ENCODE data around the gene THADA.
A peak's percentile ranks its signal among the peaks of the same experiment; 100 is the strongest.
"Not testable (repeated sequence)": the region's sequence is repeated elsewhere in the genome, so short reads cannot be mapped to it uniquely, and the experiment has no call there.

Gene THADA

GRCh38 chr2:43616967-43617680 is 21.3 kb upstream of the THADA start:
- no peak overlapping the region for H3K9ac ChIP-seq (ENCODE audit: low read length in 2 of 2)
- no peaks in the 10 kb centered on the region for H3K4me1 ChIP-seq (ENCODE audit: control insufficient read depth, insufficient read depth, low read length)
- no peaks in the 10 kb centered on the region for H3K9me3 ChIP-seq (ENCODE audit: control insufficient read depth in 2 of 2, low read length in 2 of 2)
- H3K4me3 ChIP-seq (ENCODE audit: low read length in 2 of 2), result no peak overlapping the region
- H3K27ac ChIP-seq (ENCODE audit: low read length), result no peak overlapping the region
- H3K27me3 ChIP-seq (ENCODE audit: control insufficient read depth in 1 of 2, insufficient read depth in 2 of 2, low read length in 2 of 2), result no peaks in the 10 kb centered on the region
- no peaks in the 10 kb centered on the region for H3K36me3 ChIP-seq (ENCODE audit: control insufficient read depth in 2 of 2, insufficient read depth in 2 of 2, low read length in 2 of 2)

GRCh38 chr2:43612944-43613343 is 17.1 kb upstream of the THADA start:
- Histone ChIP-seq H3K9me3 (ENCODE audit: control insufficient read depth in 2 of 2, low read length in 2 of 2) (no peaks in the 10 kb centered on the region), H3K4me3 (ENCODE audit: low read length in 2 of 2) (peak overlapping the region; percentile 14 to 29), H3K27ac (ENCODE audit: low read length) (no peak overlapping the region)

GRCh38 chr2:43611987-43612894 is 16.4 kb upstream of the THADA start:
- Histone ChIP-seq H3K4me1 (ENCODE audit: control insufficient read depth, insufficient read depth, low read length) (no peaks in the 10 kb centered on the region), H3K27ac (ENCODE audit: low read length) (no peak overlapping the region), H3K36me3 (ENCODE audit: control insufficient read depth in 2 of 2, insufficient read depth in 2 of 2, low read length in 2 of 2) (no peaks in the 10 kb centered on the region), H3K27me3 (ENCODE audit: control insufficient read depth in 1 of 2, insufficient read depth in 2 of 2, low read length in 2 of 2) (no peaks in the 10 kb centered on the region), H3K9me3 (ENCODE audit: control insufficient read depth in 2 of 2, low read length in 2 of 2) (no peaks in the 10 kb centered on the region), H3K4me3 (ENCODE audit: low read length in 2 of 2) (peak overlapping the region; percentile 14 to 29), H3K9ac (ENCODE audit: low read length in 2 of 2) (peak overlapping the region in 1 of 2 donors; percentile 21)

More at GRCh38 chr2:43612944-43613343, 17.1 kb upstream of the THADA start:
- Histone ChIP-seq H3K4me1 (ENCODE audit: control insufficient read depth, insufficient read depth, low read length) (no peaks in the 10 kb centered on the region), H3K27me3 (ENCODE audit: control insufficient read depth in 1 of 2, insufficient read depth in 2 of 2, low read length in 2 of 2) (no peaks in the 10 kb centered on the region), H3K9ac (ENCODE audit: low read length in 2 of 2) (peak overlapping the region in 1 of 2 donors; percentile 21), H3K36me3 (ENCODE audit: control insufficient read depth in 2 of 2, insufficient read depth in 2 of 2, low read length in 2 of 2) (no peaks in the 10 kb centered on the region)

GRCh38 chr2:43610361-43610760 is 14.5 kb upstream of the THADA start:
- no peaks in the 10 kb centered on the region for H3K4me1 ChIP-seq (ENCODE audit: control insufficient read depth, insufficient read depth, low read length)
- H3K27me3 ChIP-seq (ENCODE audit: control insufficient read depth in 1 of 2, insufficient read depth in 2 of 2, low read length in 2 of 2), result no peaks in the 10 kb centered on the region
- no peak overlapping the region for H3K27ac ChIP-seq (ENCODE audit: low read length)
- H3K4me3 ChIP-seq (ENCODE audit: low read length in 2 of 2), result no peak overlapping the region
- H3K9me3 ChIP-seq (ENCODE audit: control insufficient read depth in 2 of 2, low read length in 2 of 2), result no peaks in the 10 kb centered on the region
- H3K36me3 ChIP-seq (ENCODE audit: control insufficient read depth in 2 of 2, insufficient read depth in 2 of 2, low read length in 2 of 2), result no peaks in the 10 kb centered on the region
- H3K9ac ChIP-seq (ENCODE audit: low read length in 2 of 2), result no peak overlapping the region

GRCh38 chr2:43609290-43609918 is 13.6 kb upstream of the THADA start:
- Histone ChIP-seq H3K27me3 (ENCODE audit: control insufficient read depth in 1 of 2, insufficient read depth in 2 of 2, low read length in 2 of 2) (no peaks in the 10 kb centered on the region), H3K9ac (ENCODE audit: low read length in 2 of 2) (no peak overlapping the region), H3K9me3 (ENCODE audit: control insufficient read depth in 2 of 2, low read length in 2 of 2) (no peaks in the 10 kb centered on the region), H3K4me3 (ENCODE audit: low read length in 2 of 2) (no peak overlapping the region), H3K4me1 (ENCODE audit: control insufficient read depth, insufficient read depth, low read length) (no peaks in the 10 kb centered on the region), H3K27ac (ENCODE audit: low read length) (no peak overlapping the region), H3K36me3 (ENCODE audit: control insufficient read depth in 2 of 2, insufficient read depth in 2 of 2, low read length in 2 of 2) (no peaks in the 10 kb centered on the region)

GRCh38 chr2:43605851-43606250 is 10.0 kb upstream of the THADA start:
- Histone ChIP-seq H3K36me3 (ENCODE audit: control insufficient read depth in 2 of 2, insufficient read depth in 2 of 2, low read length in 2 of 2) (no peaks in the 10 kb centered on the region), H3K27ac (ENCODE audit: low read length) (no peak overlapping the region), H3K9me3 (ENCODE audit: control insufficient read depth in 2 of 2, low read length in 2 of 2) (no peaks in the 10 kb centered on the region), H3K4me3 (ENCODE audit: low read length in 2 of 2) (no peak overlapping the region), H3K9ac (ENCODE audit: low read length in 2 of 2) (no peak overlapping the region), H3K27me3 (ENCODE audit: control insufficient read depth in 1 of 2, insufficient read depth in 2 of 2, low read length in 2 of 2) (no peaks in the 10 kb centered on the region), H3K4me1 (ENCODE audit: control insufficient read depth, insufficient read depth, low read length) (no peaks in the 10 kb centered on the region)

- Histone ChIP-seq H3K4me1 (ENCODE audit: control insufficient read depth, insufficient read depth, low read length) (no peaks in the 10 kb centered on the region), H3K36me3 (ENCODE audit: control insufficient read depth in 2 of 2, insufficient read depth in 2 of 2, low read length in 2 of 2) (no peaks in the 10 kb centered on the region), H3K27ac (ENCODE audit: low read length) (no peak overlapping the region), H3K9me3 (ENCODE audit: control insufficient read depth in 2 of 2, low read length in 2 of 2) (no peaks in the 10 kb centered on the region), H3K4me3 (ENCODE audit: low read length in 2 of 2) (no peak overlapping the region), H3K9ac (ENCODE audit: low read length in 2 of 2) (no peak overlapping the region), H3K27me3 (ENCODE audit: control insufficient read depth in 1 of 2, insufficient read depth in 2 of 2, low read length in 2 of 2) (no peaks in the 10 kb centered on the region)
Observed at GRCh38 chr2:43605079-43605655, 9.3 kb upstream of the THADA start.

GRCh38 chr2:43604674-43605073 is 8.8 kb upstream of the THADA start:
- H3K4me1 ChIP-seq (ENCODE audit: control insufficient read depth, insufficient read depth, low read length), result no peaks in the 10 kb centered on the region

GRCh38 chr2:43600596-43600995 is 4.8 kb upstream of the THADA start:
- H3K9ac ChIP-seq (ENCODE audit: low read length in 2 of 2); H3K27ac ChIP-seq (ENCODE audit: low read length); H3K4me3 ChIP-seq (ENCODE audit: low read length in 2 of 2); H3K36me3 ChIP-seq (ENCODE audit: control insufficient read depth in 2 of 2, insufficient read depth in 2 of 2, low read length in 2 of 2); H3K27me3 ChIP-seq (ENCODE audit: control insufficient read depth in 1 of 2, insufficient read depth in 2 of 2, low read length in 2 of 2); H3K4me1 ChIP-seq (ENCODE audit: control insufficient read depth, insufficient read depth, low read length); H3K9me3 ChIP-seq (ENCODE audit: control insufficient read depth in 2 of 2, low read length in 2 of 2): not testable (repeated sequence)

More at GRCh38 chr2:43604674-43605073, 8.8 kb upstream of the THADA start:
- Histone ChIP-seq H3K9ac (ENCODE audit: low read length in 2 of 2) (no peak overlapping the region), H3K27me3 (ENCODE audit: control insufficient read depth in 1 of 2, insufficient read depth in 2 of 2, low read length in 2 of 2) (no peaks in the 10 kb centered on the region), H3K4me3 (ENCODE audit: low read length in 2 of 2) (no peak overlapping the region), H3K36me3 (ENCODE audit: control insufficient read depth in 2 of 2, insufficient read depth in 2 of 2, low read length in 2 of 2) (no peaks in the 10 kb centered on the region), H3K27ac (ENCODE audit: low read length) (no peak overlapping the region), H3K9me3 (ENCODE audit: control insufficient read depth in 2 of 2, low read length in 2 of 2) (no peaks in the 10 kb centered on the region)

- peak overlapping the region; percentile 68 to 99 for H3K4me3 ChIP-seq (ENCODE audit: low read length in 2 of 2)
- no peaks in the 10 kb centered on the region for H3K36me3 ChIP-seq (ENCODE audit: control insufficient read depth in 2 of 2, insufficient read depth in 2 of 2, low read length in 2 of 2)
- H3K27me3 ChIP-seq (ENCODE audit: control insufficient read depth in 1 of 2, insufficient read depth in 2 of 2, low read length in 2 of 2), result no peaks in the 10 kb centered on the region
- no peak overlapping the region for H3K27ac ChIP-seq (ENCODE audit: low read length)
- H3K9ac ChIP-seq (ENCODE audit: low read length in 2 of 2), result peak overlapping the region in 1 of 2 donors; percentile 88
- H3K4me1 ChIP-seq (ENCODE audit: control insufficient read depth, insufficient read depth, low read length), result peaks cover 6% of the 10 kb centered on the region
- no peaks in the 10 kb centered on the region for H3K9me3 ChIP-seq (ENCODE audit: control insufficient read depth in 2 of 2, low read length in 2 of 2)
Observed at GRCh38 chr2:43594875-43595274, 963 bp downstream of the THADA start.

Data from stomach smooth muscle (tissue), 2 donors.